Glomerular visceral epithelial cell (primary cell): ENCODE data around the gene GRM1.
"Not testable (repeated sequence)": the region's sequence is repeated elsewhere in the genome, so short reads cannot be mapped to it uniquely, and the experiment has no call there.

Experiments used
- DNase-seq: peaks from one replicate; pipeline ENCODE4 v3.0.0-alpha.2; 2016; ENCODE audit errors: extremely low spot score

GRM1 gene

GRCh38 chr6:146271163-146271562 is 242.3 kb downstream of the GRM1 start:
- DNase-seq = not testable (repeated sequence)

GRCh38 chr6:146273490-146273889 is 244.6 kb downstream of the GRM1 start:
- no peak for DNase-seq

GRCh38 chr6:146277142-146277541 is 248.3 kb downstream of the GRM1 start:
- no peak for DNase-seq

GRCh38 chr6:146281651-146282362 is 252.9 kb downstream of the GRM1 start:
- DNase-seq = no peak

- DNase-seq = no peak
Measured at GRCh38 chr6:146282837-146283236, 254.0 kb downstream of the GRM1 start.

GRCh38 chr6:146284311-146284710 is 255.4 kb downstream of the GRM1 start:
- DNase-seq = no peak

- DNase-seq = no peak
Measured at GRCh38 chr6:146286961-146287360, 258.1 kb downstream of the GRM1 start.

- DNase-seq = no peak
Measured at GRCh38 chr6:146287691-146288369, 259.0 kb downstream of the GRM1 start.

GRCh38 chr6:146289816-146290588 is 261.1 kb downstream of the GRM1 start:
- DNase-seq = no peak

- DNase-seq = no peak
Measured at GRCh38 chr6:146290589-146290901, 261.7 kb downstream of the GRM1 start.

- no peak for DNase-seq
Measured at GRCh38 chr6:146292506-146292905, 263.6 kb downstream of the GRM1 start.

- no peak for DNase-seq
Measured at GRCh38 chr6:146295695-146296094, 266.8 kb downstream of the GRM1 start.

- no peak for DNase-seq
Measured at GRCh38 chr6:146297815-146298214, 269.0 kb downstream of the GRM1 start.

GRCh38 chr6:146300521-146300920 is 271.7 kb downstream of the GRM1 start:
- DNase-seq = no peak

- DNase-seq = no peak
Measured at GRCh38 chr6:146301764-146302163, 272.9 kb downstream of the GRM1 start.

GRCh38 chr6:146302994-146303393 is 274.1 kb downstream of the GRM1 start:
- DNase-seq = no peak

GRCh38 chr6:146304181-146304580 is 275.3 kb downstream of the GRM1 start:
- no peak for DNase-seq

GRCh38 chr6:146305092-146305491 is 276.2 kb downstream of the GRM1 start:
- DNase-seq = no peak

GRCh38 chr6:146305951-146306350 is 277.1 kb downstream of the GRM1 start:
- DNase-seq = no peak

- DNase-seq = no peak
Measured at GRCh38 chr6:146310628-146311027, 281.8 kb downstream of the GRM1 start.

- DNase-seq = no peak
Measured at GRCh38 chr6:146311079-146311478, 282.2 kb downstream of the GRM1 start.

GRCh38 chr6:146312608-146313007 is 283.7 kb downstream of the GRM1 start:
- DNase-seq = no peak
